H9 (cell line): ENCODE data around the gene ANKRD2. TPM values are rescaled to one million over a fixed set of nuclear protein-coding genes. Genes with fewer than 3 reads are reported as not detected.

Source experiments
- DNase-seq: peaks from one replicate; pipeline ENCODE4 v3.0.0-alpha.2; 2017
- H2AFZ ChIP-seq: one replicate; pipeline ENCODE4 v1.6.1; 2013; ENCODE audit warnings: mild to moderate bottlenecking, low read length, control low read depth, moderate library complexity
- H2AK5ac ChIP-seq: 2 replicates; pipeline ENCODE4 v1.6.1; 2013; ENCODE audit warnings: low read length, control low read depth, mixed read lengths; ENCODE audit not compliant: insufficient read length
- H2BK120ac ChIP-seq: one replicate; pipeline ENCODE4 v1.6.1; 2013; ENCODE audit warnings: low read depth, mild to moderate bottlenecking, low read length, control low read depth, inconsistent platforms; ENCODE audit not compliant: poor library complexity, severe bottlenecking
- H2BK12ac ChIP-seq: 2 replicates; pipeline ENCODE4 v1.6.1; 2013; ENCODE audit warnings: low read length, control low read depth, mixed read lengths, low read depth; ENCODE audit not compliant: insufficient read length
- H2BK15ac ChIP-seq: 2 replicates; pipeline ENCODE4 v1.6.1; 2013; ENCODE audit warnings: low read depth, low read length, control low read depth
- H2BK20ac ChIP-seq: one replicate; pipeline ENCODE4 v1.6.1; 2013; ENCODE audit warnings: low read depth, mild to moderate bottlenecking, low read length, control low read depth, inconsistent platforms; ENCODE audit not compliant: poor library complexity, severe bottlenecking
- H2BK5ac ChIP-seq: 2 replicates; pipeline ENCODE4 v1.6.1; 2013; ENCODE audit warnings: low read length, control low read depth, mixed read lengths; ENCODE audit not compliant: insufficient read length
- H3K14ac ChIP-seq: 2 replicates; pipeline ENCODE4 v1.6.1; 2013; ENCODE audit warnings: low read length, control low read depth; ENCODE audit not compliant: insufficient read depth
- H3K18ac ChIP-seq: 2 replicates; pipeline ENCODE4 v1.6.1; 2013; ENCODE audit warnings: low read depth, mild to moderate bottlenecking, mixed read lengths, low read length, control low read depth; ENCODE audit not compliant: insufficient read length
- H3K23ac ChIP-seq: 2 replicates; pipeline ENCODE4 v1.6.1; 2013; ENCODE audit warnings: low read length, control low read depth, mixed read lengths, low read depth; ENCODE audit not compliant: insufficient read length
- H3K23me2 ChIP-seq: 2 replicates; pipeline ENCODE4 v1.6.1; 2013; ENCODE audit warnings: low read depth, mild to moderate bottlenecking, mixed read lengths, low read length, control low read depth; ENCODE audit not compliant: insufficient read length, poor library complexity, severe bottlenecking
- H3K27ac ChIP-seq: 2 replicates; pipeline ENCODE4 v1.5.1; 2013; ENCODE audit warnings: low read length, control low read depth, mixed read lengths, low read depth; ENCODE audit not compliant: insufficient read length
- H3K27me3 ChIP-seq: 2 replicates; pipeline ENCODE4 v1.6.1; 2013; ENCODE audit warnings: low read length, control low read depth, inconsistent platforms; ENCODE audit not compliant: insufficient read depth
- H3K4ac ChIP-seq: 2 replicates; pipeline ENCODE4 v1.6.1; 2013; ENCODE audit warnings: low read depth, mild to moderate bottlenecking, control low read depth, inconsistent platforms, low read length, moderate library complexity
- H3K4me1 ChIP-seq: 2 replicates; pipeline ENCODE4 v1.6.1; 2013; ENCODE audit warnings: low read length, control low read depth, inconsistent platforms; ENCODE audit not compliant: insufficient read depth
- H3K4me2 ChIP-seq: 2 replicates; pipeline ENCODE4 v1.6.1; 2013; ENCODE audit warnings: low read length, control low read depth, mixed read lengths; ENCODE audit not compliant: insufficient read length, insufficient read depth
- H3K56ac ChIP-seq: 2 replicates; pipeline ENCODE4 v1.6.1; 2013; ENCODE audit warnings: low read depth, mild to moderate bottlenecking, mixed read lengths, low read length, control low read depth; ENCODE audit not compliant: insufficient read length
- H3K79me1 ChIP-seq: 2 replicates; pipeline ENCODE4 v1.6.1; 2013; ENCODE audit warnings: low read depth, mild to moderate bottlenecking, moderate library complexity, low read length, control low read depth, inconsistent platforms; ENCODE audit not compliant: insufficient read depth, poor library complexity, severe bottlenecking
- H3K79me2 ChIP-seq: 2 replicates; pipeline ENCODE4 v1.6.1; 2013; ENCODE audit warnings: low read length, control low read depth, inconsistent platforms; ENCODE audit not compliant: insufficient read depth
- H3K9ac ChIP-seq: 2 replicates; pipeline ENCODE4 v1.6.1; 2013; ENCODE audit warnings: low read length, control low read depth, mixed read lengths; ENCODE audit not compliant: insufficient read length; ENCODE audit errors: extremely low read depth
- H3K9me3 ChIP-seq: one replicate; pipeline ENCODE4 v1.6.1; 2013; ENCODE audit warnings: low read depth, low read length, inconsistent platforms; ENCODE audit not compliant: control insufficient read depth
- H3T11ph ChIP-seq: one replicate; pipeline ENCODE4 v1.6.1; 2013; ENCODE audit warnings: mild to moderate bottlenecking, low read length, control low read depth, inconsistent platforms
- H4K20me1 ChIP-seq: one replicate; pipeline ENCODE4 v1.6.1; 2013; ENCODE audit not compliant: control insufficient read depth, insufficient read length, insufficient read depth
- H4K5ac ChIP-seq: 2 replicates; pipeline ENCODE4 v1.6.1; 2013; ENCODE audit warnings: low read depth, mild to moderate bottlenecking, mixed read lengths, low read length, control low read depth; ENCODE audit not compliant: insufficient read length
- H4K8ac ChIP-seq: replicated peaks from 2 replicates; pipeline ENCODE4 v1.6.1; 2013; ENCODE audit warnings: low read length, control low read depth, mixed read lengths, low read depth; ENCODE audit not compliant: insufficient read length
- H4K91ac ChIP-seq: 2 replicates; pipeline ENCODE4 v1.6.1; 2013; ENCODE audit warnings: low read depth, mild to moderate bottlenecking, moderate library complexity, mixed read lengths, low read length, control low read depth; ENCODE audit not compliant: insufficient read length
- H3K27ac Mint-ChIP-seq, 3 experiments: 2 replicates in 2 of 3; 3 replicates in 1 of 3; pipeline ENCODE4 v1.8.0; 2020 to 2021; ENCODE audit warnings: mixed read lengths in 3 of 3, mild to moderate bottlenecking in 1 of 3, moderate library complexity in 1 of 3
- H3K27me3 Mint-ChIP-seq: 2 replicates; pipeline ENCODE4 v1.8.0; 2021; ENCODE audit warnings: low read depth, mild to moderate bottlenecking, moderate library complexity, mixed read lengths
- H3K36me3 Mint-ChIP-seq, 3 experiments: 2 replicates in 2 of 3; 3 replicates in 1 of 3; pipeline ENCODE4 v1.8.0; 2020 to 2021; ENCODE audit warnings: low read depth in 3 of 3, mixed read lengths in 3 of 3; ENCODE audit not compliant: insufficient read depth in 1 of 3
- H3K4me1 Mint-ChIP-seq, 2 experiments: 2 replicates each; pipeline ENCODE4 v1.8.0; 2020; ENCODE audit warnings: mixed read lengths in 2 of 2
- H3K4me3 Mint-ChIP-seq, 2 experiments: 2 replicates in 1 of 2; 3 replicates in 1 of 2; pipeline ENCODE4 v1.8.0; 2020 to 2021; ENCODE audit warnings: mild to moderate bottlenecking in 2 of 2, mixed read lengths in 2 of 2, moderate library complexity in 1 of 2
- H3K9me3 Mint-ChIP-seq, 2 experiments: 2 replicates in 1 of 2; 3 replicates in 1 of 2; pipeline ENCODE4 v1.8.0; 2020; ENCODE audit warnings: mild to moderate bottlenecking in 2 of 2, mixed read lengths in 2 of 2, moderate library complexity in 1 of 2
- CTCF ChIP-seq: fragments of 200-600 bp; sonication (generic); conservative IDR thresholded peaks from 3 replicates; pipeline ENCODE4 v1.8.0; 2021; ENCODE audit warnings: antibody characterized with exemption, mild to moderate bottlenecking
- WGBS: extraction: QIAGEN DNeasy Blood & Tissue Kit; methylation state at CpG from one replicate; pipeline ENCODE4 v1.1.7; 2013; ENCODE audit warnings: missing lambda C conversion rate, low lambda C conversion rate, mixed read lengths; ENCODE audit not compliant: insufficient read length; ENCODE audit errors: extremely low coverage; 5-methylcytosine and 5-hydroxymethylcytosine counted together
- total RNA-seq: library from RNA; stranded (reverse); gene quantifications from 2 replicates; pipeline ENCODE4 v1.2.1, GENCODE V29; 2021

The ANKRD2 gene
- total RNA-seq, 1 experiment from 2014 or later: not detected

GRCh38 chr10:97543025-97543546 lies 29.5 kb upstream of the ANKRD2 start:
- Histone ChIP-seq H3K23ac (no peak overlapping the region), H3K18ac (no peak overlapping the region), H4K8ac (no peak overlapping the region), H3T11ph (no peak overlapping the region), H3K4me1 (no peaks in the 10 kb centered on the region; the same call in 1 of the 2 replicates), H2BK5ac (no peak overlapping the region), H3K27me3 (no peaks in the 10 kb centered on the region), H3K27ac (no peak overlapping the region), H2AFZ (no peak overlapping the region), H4K91ac (no peak overlapping the region), H2AK5ac (no peak overlapping the region), H3K56ac (no peak overlapping the region), H4K5ac (no peak overlapping the region), H2BK120ac (no peak overlapping the region), H3K79me1 (no peaks in the 10 kb centered on the region), H3K79me2 (no peaks in the 10 kb centered on the region; the same call in 1 of the 2 replicates), H4K20me1 (no peaks in the 10 kb centered on the region), H3K9ac (no peak overlapping the region), H3K4me2 (no peak overlapping the region), H3K23me2 (no peaks in the 10 kb centered on the region), H2BK15ac (no peak overlapping the region), H2BK20ac (no peak overlapping the region), H3K9me3 (no peaks in the 10 kb centered on the region), H3K14ac (no peak overlapping the region), H2BK12ac (no peak overlapping the region), H3K4ac (no peak overlapping the region)
- TF ChIP-seq CTCF: no peak
- no peaks in the 10 kb centered on the region for H3K9me3 Mint-ChIP-seq
- peaks cover 35 to 48% of the 10 kb centered on the region in 2 experiments for H3K4me1 Mint-ChIP-seq
- H3K27ac Mint-ChIP-seq: peak overlapping the region; percentile 29 to 98 (median 92); a peak in 5 of 7 replicates
- WGBS: no CpG with 5 or more reads among the region's 10 CpGs
- H3K4me3 Mint-ChIP-seq: peak overlapping the region in 1 of 2 experiments; percentile 55; a peak in 1 of 5 replicates
- no peaks in the 10 kb centered on the region for H3K27me3 Mint-ChIP-seq
- no peaks in the 10 kb centered on the region; a peak in 1 of 7 replicates for H3K36me3 Mint-ChIP-seq
- no peak for DNase-seq
